Hair follicular keratinocyte (primary cell): ENCODE measurements around the gene MIS18A. TPM values are rescaled to one million over a fixed set of nuclear protein-coding genes. Genes with fewer than 3 reads are reported as not detected.

Source experiments
- total RNA-seq: library from RNA; depleted of rRNA; stranded (reverse); fragments of >200 nt; gene quantifications from 2 replicates; pipeline ENCODE4 v1.2.3, GENCODE V29; 2015

The MIS18A gene, protein sequence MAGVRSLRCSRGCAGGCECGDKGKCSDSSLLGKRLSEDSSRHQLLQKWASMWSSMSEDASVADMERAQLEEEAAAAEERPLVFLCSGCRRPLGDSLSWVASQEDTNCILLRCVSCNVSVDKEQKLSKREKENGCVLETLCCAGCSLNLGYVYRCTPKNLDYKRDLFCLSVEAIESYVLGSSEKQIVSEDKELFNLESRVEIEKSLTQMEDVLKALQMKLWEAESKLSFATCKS
- total RNA-seq: 11.4 and 25.1 TPM in 2 replicates

GRCh38 chr21:32278518-32279376 is at the start of gene MIS18A:
MIS18A (minus strand) TSS chr21:32279049; CDS start chr21:32279014, 35 bp downstream.

DNA sequence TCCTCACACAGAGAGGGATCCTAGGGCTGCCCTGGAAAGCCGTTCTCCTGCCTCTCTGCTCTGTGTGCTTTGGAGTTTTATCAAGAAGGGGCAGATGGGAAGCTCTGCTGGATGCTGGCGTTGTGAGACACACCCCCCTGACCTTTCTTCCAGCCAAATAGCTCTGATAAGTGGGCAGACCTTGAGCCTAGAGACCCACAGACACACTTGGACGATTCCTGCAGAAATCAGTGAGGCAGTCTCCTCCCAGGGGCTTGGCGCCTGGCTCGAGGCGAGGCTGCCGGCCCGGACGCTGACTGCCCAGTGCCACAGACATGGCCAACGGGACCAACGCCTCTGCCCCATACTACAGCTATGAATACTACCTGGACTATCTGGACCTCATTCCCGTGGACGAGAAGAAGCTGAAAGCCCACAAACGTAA is 19.8 kb upstream of the MIS18A start, which contains the start of gene MRAP:
MRAP (plus strand) TSS at position 198 of the 424 bp plus-strand sequence; CDS start at position 315, 117 bp downstream.

Other genes starting within 250 kb of the MIS18A start
- gene MRAP, start 19.8 kb upstream of the MIS18A start, total RNA-seq: not detected in 2 replicates
- gene URB1, start 114.0 kb upstream of the MIS18A start, total RNA-seq: 28.9 and 29.0 TPM in 2 replicates
- gene EVA1C, start 133.7 kb upstream of the MIS18A start, total RNA-seq: 8.4 and 21.5 TPM in 2 replicates